Measurements from ENCODE around the gene EEF1AKMT2.

- TF ChIP-seq POLR2A (IDR thresholded peaks at IDR 0.05) (no peak), CTCF (IDR thresholded peaks at IDR 0.05) (no peak)
These were observed 57.1 kb downstream of the EEF1AKMT2 start for GRCh38 chr10:124734311-124735166.
